Prostate gland (tissue), 2 donors: ENCODE measurements around the gene THOP1.

Experiments
- POLR2A ChIP-seq: fragments of 450-650 bp; IDR thresholded peaks from one replicate; pipeline ENCODE4 v1.6.1; 2016; ENCODE audit warnings: antibody characterized with exemption, mild to moderate bottlenecking
- POLR2AphosphoS5 ChIP-seq: sonication (generic); formaldehyde crosslinking; IDR thresholded peaks from one replicate; pipeline ENCODE4 v1.6.1; 2017; ENCODE audit warnings: antibody characterized with exemption
- TF ChIP-seq, protein P1 (sequence below), 4 experiments: fragments of 200-600 bp in 2 of 4; fragments of 450-650 bp in 2 of 4; sonication (generic) in 2 of 4; IDR thresholded peaks; 1 replicate in 3 of 4; 2 replicates in 1 of 4; pipeline ENCODE4 v1.5.1; 2016 to 2019; ENCODE audit warnings: antibody characterized with exemption in 4 of 4, mild to moderate bottlenecking in 2 of 4, moderate library complexity in 2 of 4

DNA sequence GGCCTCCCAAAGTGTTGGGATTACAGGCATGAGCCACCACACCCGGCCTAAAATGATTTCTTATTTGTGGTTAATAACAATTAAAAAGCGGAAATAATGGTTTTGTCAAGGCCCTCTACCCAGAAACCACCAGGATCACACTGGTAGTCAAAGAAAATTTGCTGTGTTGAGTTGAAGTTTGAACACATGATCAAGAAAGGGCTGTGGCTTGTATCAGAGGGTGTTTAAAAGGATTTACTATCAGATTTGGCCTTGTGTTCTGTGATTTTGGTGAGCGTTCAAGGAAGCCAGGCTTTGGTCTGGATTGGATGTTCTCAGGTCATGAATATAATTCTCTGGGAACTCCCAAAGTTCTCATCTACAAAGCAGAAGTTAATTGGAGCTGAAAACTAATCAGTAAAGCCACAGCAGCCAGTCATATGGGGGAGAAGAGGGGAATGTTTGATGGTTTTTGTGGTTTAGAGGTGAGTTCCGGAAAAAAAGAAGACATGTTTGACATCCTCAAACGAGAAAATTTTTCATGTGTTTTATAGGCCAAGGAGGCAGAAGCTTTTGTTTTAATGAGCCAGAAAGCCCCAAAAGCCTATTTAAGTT, 71.3 kb downstream of the THOP1 start:
- TF ChIP-seq, protein P1, sequence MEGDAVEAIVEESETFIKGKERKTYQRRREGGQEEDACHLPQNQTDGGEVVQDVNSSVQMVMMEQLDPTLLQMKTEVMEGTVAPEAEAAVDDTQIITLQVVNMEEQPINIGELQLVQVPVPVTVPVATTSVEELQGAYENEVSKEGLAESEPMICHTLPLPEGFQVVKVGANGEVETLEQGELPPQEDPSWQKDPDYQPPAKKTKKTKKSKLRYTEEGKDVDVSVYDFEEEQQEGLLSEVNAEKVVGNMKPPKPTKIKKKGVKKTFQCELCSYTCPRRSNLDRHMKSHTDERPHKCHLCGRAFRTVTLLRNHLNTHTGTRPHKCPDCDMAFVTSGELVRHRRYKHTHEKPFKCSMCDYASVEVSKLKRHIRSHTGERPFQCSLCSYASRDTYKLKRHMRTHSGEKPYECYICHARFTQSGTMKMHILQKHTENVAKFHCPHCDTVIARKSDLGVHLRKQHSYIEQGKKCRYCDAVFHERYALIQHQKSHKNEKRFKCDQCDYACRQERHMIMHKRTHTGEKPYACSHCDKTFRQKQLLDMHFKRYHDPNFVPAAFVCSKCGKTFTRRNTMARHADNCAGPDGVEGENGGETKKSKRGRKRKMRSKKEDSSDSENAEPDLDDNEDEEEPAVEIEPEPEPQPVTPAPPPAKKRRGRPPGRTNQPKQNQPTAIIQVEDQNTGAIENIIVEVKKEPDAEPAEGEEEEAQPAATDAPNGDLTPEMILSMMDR (IDR thresholded peaks at IDR 0.05), result no peak
- TF ChIP-seq POLR2A (no peak), POLR2AphosphoS5 (no peak)
